T-helper 17 cell (primary cell): ENCODE results near the gene KHSRP. TPM values are rescaled to one million over a fixed set of nuclear protein-coding genes. Genes with fewer than 3 reads are reported as not detected.

ENCODE experiments used
- ATAC-seq: fragments of 150-1000 bp; cut with Tn5 transposase; 2 replicates; pipeline ENCODE4 v1.10.0; 2021; ENCODE audit warnings: mild to moderate bottlenecking, moderate library complexity
- DNase-seq, 3 donors: peaks; one replicate each; pipeline versions ENCODE4 v3.0.0 to v3.0.0-alpha.2; 2020 to 2021
- H3K9me3 ChIP-seq: one replicate; pipeline ENCODE4 v1.7.0; 2013; ENCODE audit warnings: low read length, mild to moderate bottlenecking; ENCODE audit not compliant: control insufficient read depth, poor library complexity, severe bottlenecking
- H3K27ac Mint-ChIP-seq: one replicate; pipeline ENCODE4 v1.8.0; 2022; ENCODE audit warnings: mild to moderate bottlenecking, moderate library complexity, mixed read lengths
- H3K27me3 Mint-ChIP-seq: one replicate; pipeline ENCODE4 v1.8.0; 2022; ENCODE audit warnings: mixed read lengths
- H3K36me3 Mint-ChIP-seq: one replicate; pipeline ENCODE4 v1.8.0; 2022; ENCODE audit warnings: low read depth, mixed read lengths
- H3K4me1 Mint-ChIP-seq: one replicate; pipeline ENCODE4 v1.8.0; 2022; ENCODE audit warnings: mild to moderate bottlenecking, mixed read lengths
- H3K4me3 Mint-ChIP-seq: one replicate; pipeline ENCODE4 v1.8.0; 2022; ENCODE audit warnings: mild to moderate bottlenecking, moderate library complexity, mixed read lengths
- total RNA-seq, 4 donors: library from RNA in 2 of 4; stranded (reverse) in 2 of 4; gene quantifications; one replicate each; pipeline ENCODE4 v1.2.3 and lab custom pipeline; 2022 to 2026

Gene KHSRP, protein sequence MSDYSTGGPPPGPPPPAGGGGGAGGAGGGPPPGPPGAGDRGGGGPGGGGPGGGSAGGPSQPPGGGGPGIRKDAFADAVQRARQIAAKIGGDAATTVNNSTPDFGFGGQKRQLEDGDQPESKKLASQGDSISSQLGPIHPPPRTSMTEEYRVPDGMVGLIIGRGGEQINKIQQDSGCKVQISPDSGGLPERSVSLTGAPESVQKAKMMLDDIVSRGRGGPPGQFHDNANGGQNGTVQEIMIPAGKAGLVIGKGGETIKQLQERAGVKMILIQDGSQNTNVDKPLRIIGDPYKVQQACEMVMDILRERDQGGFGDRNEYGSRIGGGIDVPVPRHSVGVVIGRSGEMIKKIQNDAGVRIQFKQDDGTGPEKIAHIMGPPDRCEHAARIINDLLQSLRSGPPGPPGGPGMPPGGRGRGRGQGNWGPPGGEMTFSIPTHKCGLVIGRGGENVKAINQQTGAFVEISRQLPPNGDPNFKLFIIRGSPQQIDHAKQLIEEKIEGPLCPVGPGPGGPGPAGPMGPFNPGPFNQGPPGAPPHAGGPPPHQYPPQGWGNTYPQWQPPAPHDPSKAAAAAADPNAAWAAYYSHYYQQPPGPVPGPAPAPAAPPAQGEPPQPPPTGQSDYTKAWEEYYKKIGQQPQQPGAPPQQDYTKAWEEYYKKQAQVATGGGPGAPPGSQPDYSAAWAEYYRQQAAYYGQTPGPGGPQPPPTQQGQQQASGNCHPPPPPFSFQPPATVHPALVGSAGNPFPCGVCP
- total RNA-seq (100 to 1,000 TPM; 138 to 164 TPM), total RNA-seq (lab: John Stamatoyannopoulos, UW) (81.3 to 81.6 reads per million in 2 donors)

DNA sequence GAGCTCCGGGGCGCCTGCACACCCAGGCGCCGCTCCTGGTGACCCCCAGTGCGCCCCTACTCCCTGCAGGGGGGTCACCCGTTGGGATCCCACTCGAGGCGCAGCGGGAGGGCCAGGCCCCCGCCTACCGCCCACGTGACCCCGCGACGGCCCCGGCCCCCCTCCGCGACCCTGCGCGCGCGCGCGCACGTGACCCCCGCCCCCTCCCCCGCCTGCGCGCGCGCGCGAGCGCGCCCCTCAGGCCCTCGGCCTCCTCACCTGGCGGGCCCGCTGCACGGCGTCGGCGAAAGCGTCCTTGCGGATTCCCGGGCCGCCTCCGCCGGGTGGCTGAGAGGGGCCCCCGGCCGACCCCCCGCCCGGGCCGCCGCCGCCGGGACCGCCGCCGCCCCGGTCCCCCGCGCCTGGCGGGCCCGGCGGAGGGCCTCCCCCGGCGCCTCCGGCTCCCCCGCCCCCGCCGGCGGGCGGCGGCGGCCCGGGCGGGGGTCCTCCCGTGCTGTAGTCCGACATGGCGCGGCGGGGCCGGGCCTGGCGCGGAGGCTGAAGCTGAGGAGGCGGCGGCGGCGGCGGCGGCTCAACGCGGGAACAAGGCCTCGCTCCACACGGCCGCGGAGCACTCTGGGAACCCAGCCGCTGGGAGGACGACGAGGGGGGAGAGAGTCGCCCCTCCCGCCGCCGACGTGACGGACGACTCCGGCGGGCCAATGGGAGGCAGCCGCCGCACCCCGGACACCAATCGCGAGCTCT, at the start of gene KHSRP:
Gene KHSRP, minus strand, starts transcription at position 617 of the 744 bp plus-strand sequence. Its CDS starts 110 bp downstream, at position 507.
- ATAC-seq, result no peak
- Mint-ChIP-seq H3K4me1 (peaks cover 25% of the 10 kb centered on the region), H3K36me3 (no peaks in the 10 kb centered on the region), H3K27me3 (no peaks in the 10 kb centered on the region), H3K27ac (peak within 1 kb of the TSS; percentile 90), H3K4me3 (peak within 1 kb of the TSS; percentile 90)
- H3K9me3 ChIP-seq, result no peaks in the 10 kb centered on the region
- DNase-seq, result peak; percentile 22 to 41 (median 35)

DNA sequence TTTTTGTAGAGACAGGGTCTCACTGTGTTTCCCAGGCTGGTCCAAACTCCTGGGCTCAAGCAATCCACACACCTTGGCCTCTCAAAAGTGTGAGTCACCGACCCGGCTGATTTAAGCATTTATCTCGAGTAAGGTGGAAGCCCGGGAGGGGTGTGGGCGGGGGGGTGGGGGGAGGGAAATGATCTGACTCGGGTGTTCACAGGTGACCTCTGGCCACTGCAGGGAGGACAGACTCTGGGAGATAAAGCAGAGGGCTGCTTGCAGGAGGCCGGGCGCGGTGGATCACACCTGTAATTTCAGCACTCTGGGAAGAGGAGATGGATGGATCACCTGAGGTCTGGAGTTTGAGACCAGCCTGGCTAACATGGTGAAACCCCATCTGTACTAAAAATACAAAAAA, 49.0 kb upstream of the KHSRP start:
- H3K36me3 Mint-ChIP-seq, result no peaks in the 10 kb centered on the region
- no peaks in the 10 kb centered on the region for H3K9me3 ChIP-seq

DNA sequence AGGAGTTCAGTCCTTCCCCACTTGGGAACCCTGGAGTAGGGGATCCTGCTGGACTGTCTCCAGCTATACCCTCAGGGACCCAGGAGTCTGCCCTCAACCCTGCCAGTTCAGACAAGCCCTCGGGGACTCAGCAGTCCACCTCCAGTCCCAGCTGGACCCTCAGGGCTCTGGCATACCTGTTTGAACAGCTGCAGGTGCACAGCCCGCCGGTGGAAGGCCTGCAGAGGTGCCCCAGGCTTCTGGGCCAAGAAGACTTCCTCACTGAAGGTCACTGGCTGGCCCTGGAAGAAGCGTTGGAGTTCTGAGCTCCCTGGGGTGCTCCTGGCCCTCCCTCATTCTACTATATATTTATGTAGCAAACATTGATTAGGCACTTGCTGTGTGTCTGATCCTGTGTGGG, 48.1 kb upstream of the KHSRP start:
- Mint-ChIP-seq H3K27me3 (no peaks in the 10 kb centered on the region), H3K27ac (no peak overlapping the region), H3K4me1 (peaks cover 11% of the 10 kb centered on the region), H3K4me3 (no peak overlapping the region), H3K36me3 (peaks cover 3% of the 10 kb centered on the region)
- ATAC-seq (no peak), DNase-seq (no peak)
- H3K9me3 ChIP-seq, result no peaks in the 10 kb centered on the region

More for the DNA sequence above, 49.0 kb upstream of the KHSRP start:
- Mint-ChIP-seq H3K4me1 (peaks cover 5% of the 10 kb centered on the region), H3K4me3 (no peak overlapping the region), H3K27ac (no peak overlapping the region), H3K27me3 (no peaks in the 10 kb centered on the region)
- DNase-seq (no peak), ATAC-seq (no peak)

DNA sequence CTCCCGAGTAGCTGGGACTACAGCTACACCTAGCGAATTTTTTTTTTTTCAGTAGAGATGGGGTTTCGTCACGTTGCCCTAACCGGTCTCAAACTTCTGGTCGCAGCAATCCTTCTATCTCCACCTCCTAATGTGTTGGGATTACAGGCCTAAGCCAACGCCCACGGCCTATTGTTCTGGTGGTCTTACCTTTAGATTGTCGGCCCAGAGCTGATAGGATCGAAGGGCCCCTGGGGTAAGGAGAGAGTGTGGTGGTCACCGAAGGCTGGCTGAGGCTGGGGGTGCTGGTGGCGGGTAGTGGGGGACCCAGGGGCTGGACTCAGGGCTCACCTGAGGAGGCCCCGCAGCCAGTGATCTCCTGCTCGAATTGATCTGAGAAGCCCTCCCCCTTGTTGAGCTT, 46.5 kb upstream of the KHSRP start:
- Mint-ChIP-seq H3K4me1 (peaks cover 10% of the 10 kb centered on the region), H3K4me3 (no peak overlapping the region), H3K27ac (no peak overlapping the region), H3K36me3 (peaks cover 4% of the 10 kb centered on the region), H3K27me3 (no peaks in the 10 kb centered on the region)
- no peaks in the 10 kb centered on the region for H3K9me3 ChIP-seq
- ATAC-seq, result no peak
- no peak for DNase-seq

DNA sequence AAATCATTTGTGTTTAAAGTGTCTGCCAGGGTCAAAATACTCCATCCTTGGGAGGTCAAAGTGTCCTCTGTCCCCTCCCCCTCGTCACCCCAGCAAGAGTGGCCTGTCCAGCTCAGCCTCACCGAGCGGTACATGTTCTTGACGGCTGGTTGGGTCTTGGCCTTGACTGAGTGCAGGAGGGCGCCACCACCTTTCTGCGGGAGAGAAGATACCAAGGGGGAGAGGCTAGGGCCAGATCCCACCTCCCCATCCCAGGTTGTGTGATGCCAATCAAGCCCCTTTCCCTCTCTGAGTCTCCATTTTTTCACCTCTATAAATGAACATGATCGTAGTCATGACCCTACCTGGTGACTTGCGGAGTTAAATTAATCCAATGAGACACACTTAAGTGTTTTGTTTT, 45.6 kb upstream of the KHSRP start:
- no peak overlapping the region for H3K27ac Mint-ChIP-seq
- peaks cover 4% of the 10 kb centered on the region for H3K36me3 Mint-ChIP-seq
- no peaks in the 10 kb centered on the region for H3K9me3 ChIP-seq
- H3K27me3 Mint-ChIP-seq, result no peaks in the 10 kb centered on the region
- no peak overlapping the region for H3K4me3 Mint-ChIP-seq
- no peak for DNase-seq
- H3K4me1 Mint-ChIP-seq, result peaks cover 10% of the 10 kb centered on the region
- no peak for ATAC-seq

DNA sequence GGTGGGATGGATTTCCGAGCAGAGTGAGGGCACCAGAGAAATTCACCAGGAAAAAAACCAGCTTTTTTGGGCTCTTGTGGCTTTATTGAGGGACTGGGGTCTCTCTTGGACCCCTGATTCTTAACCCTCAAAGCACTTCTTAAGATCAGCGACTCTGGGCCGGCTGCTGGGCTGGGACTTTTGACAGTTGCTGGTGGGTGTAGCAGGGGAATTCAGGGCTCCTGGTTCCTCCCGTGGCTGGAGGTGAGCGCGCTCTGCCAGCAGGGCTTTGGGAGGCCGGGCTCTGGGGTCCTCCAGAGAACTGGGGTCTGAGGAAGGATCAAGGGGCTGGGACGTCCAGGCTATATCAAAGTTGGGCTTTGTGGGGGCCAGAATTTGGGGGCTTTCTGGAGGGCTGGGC, 42.8 kb upstream of the KHSRP start:
- H3K27ac Mint-ChIP-seq, result peak overlapping the region; percentile 67

DNA sequence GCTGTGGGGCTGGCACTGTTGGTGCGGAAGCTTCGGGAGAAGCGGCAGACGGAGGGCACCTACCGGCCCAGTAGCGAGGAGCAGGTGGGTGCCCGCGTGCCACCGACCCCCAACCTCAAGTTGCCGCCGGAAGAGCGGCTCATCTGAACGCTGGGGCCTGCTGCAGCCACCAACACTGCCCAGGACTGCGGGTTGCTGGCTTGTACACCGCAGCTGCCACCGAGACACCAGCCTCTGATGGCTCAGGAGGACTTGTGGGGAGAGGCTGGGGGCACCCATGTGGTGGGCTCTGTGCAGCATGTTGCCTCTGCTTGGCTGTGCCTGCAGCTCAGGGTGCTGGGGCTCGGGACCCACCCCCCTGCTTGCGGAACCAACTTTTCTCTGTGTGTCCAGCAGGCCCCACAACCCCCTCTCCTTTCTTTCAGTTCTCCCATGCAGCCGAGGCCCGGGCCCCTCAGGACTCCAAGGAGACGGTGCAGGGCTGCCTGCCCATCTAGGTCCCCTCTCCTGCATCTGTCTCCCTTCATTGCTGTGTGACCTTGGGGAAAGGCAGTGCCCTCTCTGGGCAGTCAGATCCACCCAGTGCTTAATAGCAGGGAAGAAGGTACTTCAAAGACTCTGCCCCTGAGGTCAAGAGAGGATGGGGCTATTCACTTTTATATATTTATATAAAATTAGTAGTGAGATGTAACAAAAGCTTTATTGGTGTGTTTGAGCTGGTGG, 42.1 kb upstream of the KHSRP start:
- H3K4me3 Mint-ChIP-seq, result no peak overlapping the region
- no peaks in the 10 kb centered on the region for H3K27me3 Mint-ChIP-seq
- DNase-seq (no peak), ATAC-seq (no peak)
- H3K36me3 Mint-ChIP-seq, result peaks cover 4% of the 10 kb centered on the region
- peaks cover 13% of the 10 kb centered on the region for H3K4me1 Mint-ChIP-seq
- H3K9me3 ChIP-seq, result no peaks in the 10 kb centered on the region
- no peak overlapping the region for H3K27ac Mint-ChIP-seq

More for the DNA sequence above, 42.8 kb upstream of the KHSRP start:
- no peaks in the 10 kb centered on the region for H3K9me3 ChIP-seq
- peaks cover 4% of the 10 kb centered on the region for H3K36me3 Mint-ChIP-seq
- H3K4me1 Mint-ChIP-seq, result peaks cover 13% of the 10 kb centered on the region
- DNase-seq (no peak), ATAC-seq (no peak)
- no peaks in the 10 kb centered on the region for H3K27me3 Mint-ChIP-seq
- H3K4me3 Mint-ChIP-seq, result no peak overlapping the region

DNA sequence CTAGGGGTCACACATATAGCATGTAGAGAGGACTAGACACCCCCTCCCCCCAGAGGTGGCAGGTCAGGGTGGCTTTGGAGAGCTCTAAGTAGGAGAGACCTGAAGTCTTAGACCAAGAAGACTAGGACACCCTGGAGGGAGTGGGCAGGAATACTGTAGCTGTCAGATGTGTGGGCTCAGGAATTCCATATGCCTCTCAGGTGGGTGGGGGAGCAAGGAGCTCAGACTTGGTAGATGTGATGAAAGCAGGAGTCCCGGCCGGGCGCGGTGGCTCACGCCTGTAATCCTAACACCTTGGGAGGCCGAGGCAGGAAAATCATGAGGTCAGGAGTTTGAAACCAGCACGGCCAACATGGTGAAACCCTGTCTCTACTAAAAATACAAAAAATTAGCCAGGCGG, 41.1 kb upstream of the KHSRP start:
- Mint-ChIP-seq H3K27ac (no peak overlapping the region), H3K4me1 (peaks cover 13% of the 10 kb centered on the region), H3K36me3 (peaks cover 4% of the 10 kb centered on the region), H3K27me3 (no peaks in the 10 kb centered on the region), H3K4me3 (no peak overlapping the region)
- ATAC-seq (no peak), DNase-seq (no peak)
- no peaks in the 10 kb centered on the region for H3K9me3 ChIP-seq

DNA sequence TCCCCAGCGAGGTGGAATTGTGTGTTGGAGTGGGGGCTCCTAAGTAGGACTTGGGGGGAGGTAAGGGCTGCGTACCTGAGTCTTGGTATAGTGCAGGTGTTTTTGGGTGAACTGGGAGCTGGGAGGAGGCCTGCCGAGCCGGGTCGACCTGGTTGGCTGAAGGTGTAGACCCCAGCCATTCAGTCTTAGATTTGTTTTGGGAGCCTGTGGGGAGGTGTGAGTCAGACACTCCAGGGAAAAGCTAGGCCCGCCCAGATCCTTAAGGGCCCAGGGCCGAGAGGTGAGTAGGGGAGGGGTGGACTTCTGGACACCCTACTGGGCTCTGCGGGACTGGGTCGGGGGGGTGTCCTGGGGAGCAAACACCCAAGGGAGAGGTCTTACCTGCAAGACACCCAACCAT, 40.4 kb upstream of the KHSRP start:
- H3K36me3 Mint-ChIP-seq, result peaks cover 5% of the 10 kb centered on the region
- no peaks in the 10 kb centered on the region for H3K9me3 ChIP-seq
- H3K4me3 Mint-ChIP-seq, result peak overlapping the region; percentile 65
- no peaks in the 10 kb centered on the region for H3K27me3 Mint-ChIP-seq
- no peak overlapping the region for H3K27ac Mint-ChIP-seq
- peaks cover 19% of the 10 kb centered on the region for H3K4me1 Mint-ChIP-seq
- no peak for ATAC-seq
- no peak for DNase-seq

DNA sequence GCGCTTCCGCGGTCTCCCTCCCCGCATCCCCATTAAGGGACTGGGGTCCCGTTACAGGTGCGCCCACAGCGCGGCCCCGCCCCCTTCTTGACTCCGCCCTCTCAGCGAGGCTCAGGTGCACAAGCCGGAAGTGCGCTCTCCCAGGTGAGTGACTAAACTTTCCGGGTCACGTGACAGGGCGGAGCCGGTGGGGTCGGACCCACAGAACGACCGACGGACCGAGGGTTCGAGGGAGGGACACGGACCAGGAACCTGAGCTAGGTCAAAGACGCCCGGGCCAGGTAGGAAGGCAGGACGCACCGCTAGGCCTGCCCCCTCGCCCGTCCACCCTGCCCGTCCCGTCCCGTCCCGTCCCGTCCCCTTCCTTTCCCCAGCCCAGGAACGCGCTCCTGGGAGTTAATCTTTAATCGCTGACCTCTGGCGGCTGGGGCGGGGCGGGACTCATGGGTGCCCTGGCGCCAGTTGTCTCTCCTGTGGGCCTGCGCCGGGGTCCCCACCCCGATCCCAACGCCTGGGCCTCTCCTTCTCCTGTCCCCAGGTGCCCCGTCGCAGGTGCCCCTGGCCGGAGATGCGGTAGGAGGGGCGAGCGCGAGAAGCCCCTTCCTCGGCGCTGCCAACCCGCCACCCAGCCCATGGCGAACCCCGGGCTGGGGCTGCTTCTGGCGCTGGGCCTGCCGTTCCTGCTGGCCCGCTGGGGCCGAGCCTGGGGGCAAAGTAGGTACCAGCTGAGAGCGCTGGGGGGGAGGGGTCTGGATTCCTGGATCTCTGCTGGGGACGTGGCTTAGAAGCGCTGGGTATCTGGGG, 39.7 kb upstream of the KHSRP start, which contains the start of gene CRB3:
Gene CRB3, plus strand, starts transcription at position 202 of the 804 bp plus-strand sequence. Its CDS starts 431 bp downstream, at position 633.
- Mint-ChIP-seq H3K36me3 (peaks cover 6% of the 10 kb centered on the region), H3K27me3 (no peaks in the 10 kb centered on the region), H3K4me1 (peaks cover 18% of the 10 kb centered on the region), H3K4me3 (peak within 1 kb of the TSS; percentile 71), H3K27ac (no peak within 1 kb of the TSS)
- no peak for ATAC-seq
- no peaks in the 10 kb centered on the region for H3K9me3 ChIP-seq
- DNase-seq, result peak in 1 of 3 donors; percentile 23

DNA sequence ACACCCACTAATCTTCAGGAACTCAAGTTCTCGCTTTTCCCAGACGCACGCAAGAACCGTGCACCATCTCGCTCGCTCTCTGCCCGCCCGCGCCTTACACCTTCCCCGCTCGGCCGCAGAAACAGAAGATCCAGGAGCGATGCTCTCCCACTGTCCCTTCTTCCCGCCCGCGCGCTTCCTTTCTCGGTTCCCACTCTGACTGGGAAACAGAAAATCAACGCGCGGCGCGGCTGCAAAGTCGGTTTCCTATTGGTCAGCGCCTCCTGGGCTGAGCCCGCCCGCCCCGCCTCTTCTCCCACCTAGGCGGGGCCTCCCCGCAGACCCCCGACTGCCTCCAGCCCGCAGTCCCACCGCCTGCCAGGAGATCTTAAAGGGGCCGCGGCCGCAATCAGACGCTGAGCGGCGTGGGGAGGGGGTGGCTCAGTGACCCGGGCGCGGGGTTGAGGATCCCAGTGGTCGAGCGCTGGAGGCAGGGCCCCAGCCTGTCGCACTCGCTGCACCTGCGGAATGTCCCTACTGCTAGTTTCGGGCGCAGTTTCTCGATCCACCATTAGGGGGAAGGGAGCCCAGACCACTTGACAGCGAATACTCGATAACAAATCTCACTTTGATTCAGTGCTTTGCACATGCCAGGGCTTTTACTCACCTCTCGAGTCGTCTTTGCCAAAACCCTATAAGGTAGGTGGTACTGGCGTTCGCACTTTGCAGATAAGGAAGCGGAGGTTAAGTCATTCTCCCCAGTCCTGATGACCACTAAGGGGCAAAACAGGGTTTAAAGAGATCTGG, 35.7 kb upstream of the KHSRP start:
- Mint-ChIP-seq H3K36me3 (peaks cover 3% of the 10 kb centered on the region), H3K27ac (peak overlapping the region; percentile 95)

More for the DNA sequence above, 35.7 kb upstream of the KHSRP start:
- peak; percentile 89 to 94 (median 93) for DNase-seq
- ATAC-seq, result peak; percentile 87
- no peaks in the 10 kb centered on the region for H3K27me3 Mint-ChIP-seq
- no peaks in the 10 kb centered on the region for H3K9me3 ChIP-seq
- H3K4me1 Mint-ChIP-seq, result peaks cover 16% of the 10 kb centered on the region
- H3K4me3 Mint-ChIP-seq, result peak overlapping the region; percentile 100
